GM21737 (cell line): ENCODE results near the gene NRGN.

Source experiments
- ATAC-seq: cut with Tn5 transposase; IDR thresholded peaks from one replicate; pipeline ENCODE4 v1.9.1; 2021; ENCODE audit warnings: mild to moderate bottlenecking, moderate library complexity; ENCODE audit not compliant: unreplicated experiment

The NRGN gene

DNA sequence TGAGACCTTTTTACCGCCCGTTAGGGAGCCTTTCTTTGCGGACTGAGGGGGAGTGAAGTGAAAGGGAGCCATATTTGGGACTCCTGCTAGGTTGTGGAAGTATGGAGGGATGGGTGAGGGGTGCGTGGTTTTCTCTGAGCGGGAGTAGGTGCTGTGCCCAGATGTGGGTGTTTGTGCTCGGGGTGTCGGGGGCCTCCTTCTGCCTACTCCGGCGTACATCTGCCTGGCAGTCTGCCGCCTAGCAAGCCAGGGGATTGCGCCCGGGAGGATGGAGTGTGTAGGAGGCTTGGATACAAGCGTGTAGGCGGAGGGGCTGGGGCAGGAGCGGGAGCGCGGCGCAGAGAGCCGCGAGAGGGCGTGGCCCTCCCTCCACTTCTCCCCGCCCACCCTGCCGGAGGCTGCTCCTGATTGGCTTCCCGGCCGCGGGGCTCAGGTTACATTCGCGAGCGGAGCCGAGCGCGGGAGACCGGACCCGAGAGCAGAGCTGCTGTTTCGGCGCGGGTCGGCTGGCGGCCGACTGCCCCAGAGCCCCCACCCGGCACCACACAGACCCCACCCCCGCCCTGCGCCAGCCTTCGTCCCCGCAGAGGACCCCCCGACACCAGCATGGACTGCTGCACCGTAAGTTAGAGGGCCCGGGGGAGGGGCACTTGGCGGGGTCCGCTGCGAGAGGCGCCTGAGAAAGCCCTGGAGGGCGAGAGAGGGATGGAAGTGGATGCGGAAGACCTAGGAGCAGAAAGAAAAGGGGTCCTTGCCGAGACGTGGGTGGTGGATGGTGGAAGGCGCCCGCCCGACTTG is at the start of gene NRGN:
TSS of gene NRGN (plus strand) at position 464 of the 798 bp plus-strand sequence. CDS start at position 607, 143 bp downstream.
- ATAC-seq: peak; percentile 98

GRCh38 chr11:124693142-124693541 is 46.6 kb upstream of the NRGN start:
- ATAC-seq: no peak

- no peak for ATAC-seq
These were observed 40.2 kb upstream of the NRGN start for GRCh38 chr11:124699547-124699946.

GRCh38 chr11:124700028-124700427 is 39.7 kb upstream of the NRGN start:
- ATAC-seq: no peak

DNA sequence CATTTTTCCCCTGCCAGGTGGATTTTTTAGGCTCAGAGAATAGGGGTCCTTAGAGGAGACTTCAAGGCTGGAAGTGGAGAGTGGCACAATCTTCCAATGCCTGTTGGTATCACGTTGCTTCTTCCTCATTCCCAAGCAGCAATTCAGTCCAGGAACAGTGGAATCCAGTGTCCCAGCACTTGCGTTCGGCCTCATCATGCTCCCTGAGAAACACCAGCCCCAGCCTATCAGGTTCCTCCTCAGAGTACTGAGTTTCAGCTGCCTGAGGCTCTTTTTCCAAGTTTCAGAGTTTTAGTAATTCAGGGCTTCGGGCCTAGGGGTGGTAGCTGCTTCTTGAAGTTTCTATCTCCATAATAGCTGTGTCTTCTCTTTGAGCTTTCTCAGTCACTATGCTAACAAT is 31.9 kb upstream of the NRGN start:
- ATAC-seq: no peak

- ATAC-seq: no peak
These were observed 27.4 kb upstream of the NRGN start for GRCh38 chr11:124712392-124712791.

- ATAC-seq: no peak
These were observed 23.2 kb upstream of the NRGN start for GRCh38 chr11:124716591-124716990.

- no peak for ATAC-seq
These were observed 22.3 kb upstream of the NRGN start for GRCh38 chr11:124717421-124717785.

DNA sequence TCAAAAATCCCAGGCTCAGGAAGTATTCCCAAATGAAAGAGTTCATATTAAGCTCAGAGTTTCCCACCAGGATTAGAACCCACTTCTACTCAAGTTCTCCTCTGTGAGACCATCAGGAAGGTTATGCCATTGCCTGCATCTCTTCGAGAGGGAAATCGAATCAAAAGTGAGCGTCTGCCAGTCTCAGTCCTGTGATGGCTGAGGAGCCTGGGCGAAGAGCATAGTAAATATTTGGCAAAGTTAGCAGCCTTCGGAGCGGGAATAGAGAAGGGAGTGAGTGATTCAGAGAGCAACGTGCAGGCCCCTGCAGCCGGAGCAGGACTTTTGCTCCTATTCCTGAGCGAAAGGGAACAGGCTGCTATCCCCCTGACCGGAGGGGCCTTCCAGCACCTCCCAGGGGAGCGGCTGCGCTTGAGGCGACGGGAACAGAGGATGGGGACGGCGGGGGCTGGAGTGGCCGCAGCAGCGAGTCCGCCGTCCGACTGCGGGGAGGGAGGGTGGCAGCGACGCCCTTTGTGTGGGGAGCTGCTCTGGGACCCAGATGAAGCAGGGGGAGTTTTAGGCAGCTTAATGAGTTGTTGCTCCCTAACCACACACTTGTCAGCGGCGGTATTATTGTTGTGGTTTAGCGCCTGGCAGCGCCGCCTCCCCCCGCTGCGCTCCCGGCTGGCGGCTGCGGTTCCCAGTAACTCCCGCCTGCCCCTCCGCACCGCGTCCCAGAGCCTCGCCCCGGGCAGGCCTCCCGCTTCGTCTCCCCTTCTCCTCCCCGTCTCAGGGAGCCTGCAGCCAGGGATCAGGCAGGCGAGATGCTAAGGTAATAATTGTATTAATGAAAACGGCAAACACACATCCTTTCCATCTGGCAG is 21.7 kb upstream of the NRGN start:
- no peak for ATAC-seq

DNA sequence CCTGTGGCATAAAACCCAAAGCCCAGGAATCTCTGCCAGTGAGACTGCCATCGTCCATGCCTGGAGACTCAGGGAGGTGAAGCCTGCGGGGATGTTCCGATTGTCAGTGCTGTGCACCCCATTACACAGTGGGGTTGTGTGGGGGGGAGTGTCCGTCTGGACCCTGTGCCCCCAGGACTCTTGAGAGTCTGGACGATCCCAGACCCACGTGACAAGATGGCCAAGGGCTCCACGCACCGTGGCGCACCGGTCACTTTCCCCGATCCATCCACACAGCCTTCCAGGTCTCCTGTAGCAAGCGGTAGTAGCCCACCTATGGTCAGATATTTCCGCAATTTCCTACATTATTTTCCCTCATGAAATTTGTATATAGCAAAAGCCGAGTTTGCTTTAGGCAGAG is 20.9 kb upstream of the NRGN start:
- ATAC-seq: no peak

DNA sequence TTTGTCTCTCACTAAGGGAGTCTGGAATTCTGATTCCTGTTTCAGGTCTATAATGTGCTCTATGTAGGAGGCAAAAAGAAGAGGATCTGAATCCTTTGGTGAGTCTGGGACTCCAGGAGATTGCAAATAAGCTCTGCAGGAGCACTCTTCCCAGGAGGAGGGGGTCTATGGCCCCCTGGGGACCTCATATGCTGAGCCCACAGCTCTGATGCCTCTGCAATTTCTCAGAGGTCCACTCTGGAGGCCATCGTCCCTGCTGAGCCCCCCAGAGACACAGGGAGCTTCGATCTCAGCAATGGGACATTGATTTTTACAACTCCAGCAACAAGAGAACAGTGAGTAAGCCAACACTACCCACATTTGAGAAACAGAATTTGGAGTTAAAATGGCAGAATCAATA is 20.2 kb upstream of the NRGN start:
- ATAC-seq: no peak

- no peak for ATAC-seq
These were observed 17.6 kb upstream of the NRGN start for GRCh38 chr11:124722176-124722575.

GRCh38 chr11:124724979-124725718 is 14.6 kb upstream of the NRGN start:
- peak; percentile 97 for ATAC-seq

DNA sequence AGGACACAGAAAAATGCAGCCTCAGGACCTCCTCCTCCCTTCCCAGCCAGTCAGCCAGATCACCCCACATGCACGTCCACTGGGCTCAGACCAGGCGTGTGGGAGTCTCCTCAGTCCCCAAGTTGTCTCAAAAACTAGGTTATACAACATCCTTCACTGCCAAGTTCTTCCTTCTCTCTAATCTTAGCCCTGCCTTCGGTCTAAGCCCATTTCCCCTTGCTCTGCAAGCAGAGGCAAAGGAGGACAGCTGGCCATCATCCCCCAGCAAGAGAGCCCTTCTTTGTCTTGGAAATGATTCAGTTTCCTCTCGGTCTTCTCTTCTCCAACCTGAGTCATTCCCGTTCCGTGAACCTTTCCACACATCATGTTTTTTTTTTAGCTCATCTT is 14.0 kb upstream of the NRGN start:
- ATAC-seq: peak; percentile 11

- no peak for ATAC-seq
These were observed 12.3 kb upstream of the NRGN start for GRCh38 chr11:124727474-124727873.

DNA sequence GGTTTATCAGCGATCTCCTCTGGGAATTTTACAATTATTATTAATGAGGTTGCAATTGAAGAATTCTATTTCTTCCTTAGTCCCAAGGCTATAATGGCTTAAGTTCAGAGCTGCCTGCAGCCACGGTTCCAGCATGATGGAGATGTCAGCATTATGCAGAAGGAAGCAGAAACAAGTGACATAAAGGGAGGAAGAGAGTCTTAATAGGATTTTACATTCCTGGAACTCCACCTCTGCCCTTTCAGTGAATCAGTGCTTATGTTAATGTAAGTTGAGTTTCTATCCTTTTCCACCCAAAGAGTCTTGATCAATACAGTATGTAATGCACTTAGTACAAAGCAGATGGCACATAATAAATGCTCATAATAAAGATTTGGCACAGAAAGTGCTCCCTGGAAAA is 11.6 kb upstream of the NRGN start:
- no peak for ATAC-seq

DNA sequence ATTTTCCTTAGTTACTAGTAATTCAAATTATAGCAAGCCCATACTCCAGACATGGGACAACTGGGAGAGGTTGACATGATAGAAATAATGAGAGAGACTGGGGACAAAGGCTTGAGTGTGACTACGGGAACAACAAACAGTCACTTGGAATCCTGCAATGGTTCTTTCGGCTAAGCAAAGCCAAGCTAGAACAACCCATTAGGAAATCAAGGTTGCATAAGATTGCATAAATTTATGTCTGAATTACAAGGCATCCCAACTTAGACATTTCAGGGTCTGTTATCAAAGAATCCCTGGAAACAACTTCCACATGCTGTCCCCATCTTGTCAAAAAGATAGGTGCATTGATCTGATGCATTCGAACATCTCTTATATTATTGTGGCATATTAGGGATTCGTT is 10.2 kb upstream of the NRGN start:
- ATAC-seq: no peak

GRCh38 chr11:124732230-124732629 is 7.5 kb upstream of the NRGN start:
- no peak for ATAC-seq

- ATAC-seq: no peak
These were observed 3.0 kb upstream of the NRGN start for GRCh38 chr11:124736736-124737135.

- no peak for ATAC-seq
These were observed 2.0 kb upstream of the NRGN start for GRCh38 chr11:124737638-124738305.
